NT2/D1 (cell line): ENCODE measurements around the gene TSFM.

Source experiments
- DNase-seq: peaks from one replicate; pipeline ENCODE4 v3.0.0-alpha.2; 2011; ENCODE audit warnings: low read depth, low spot score
- H3K27me3 ChIP-seq: 2 replicates; pipeline ENCODE4 v1.6.0; 2011; ENCODE audit warnings: mild to moderate bottlenecking; ENCODE audit not compliant: insufficient read length, insufficient read depth
- H3K36me3 ChIP-seq: 2 replicates; pipeline ENCODE4 v1.6.1; 2011; ENCODE audit warnings: mild to moderate bottlenecking, low read length, mixed read lengths; ENCODE audit not compliant: insufficient read depth, insufficient read length
- H3K4me1 ChIP-seq: 2 replicates; pipeline ENCODE4 v1.5.1; 2011; ENCODE audit not compliant: insufficient read depth, insufficient read length
- H3K4me3 ChIP-seq: 2 replicates; pipeline ENCODE4 v1.5.1; 2011; ENCODE audit warnings: low read depth; ENCODE audit not compliant: insufficient read length
- H3K9ac ChIP-seq: 2 replicates; pipeline ENCODE4 v1.6.0; 2011; ENCODE audit warnings: low read depth; ENCODE audit not compliant: insufficient read length
- H3K9me3 ChIP-seq: 2 replicates; pipeline ENCODE4 v1.5.1; 2011; ENCODE audit warnings: mild to moderate bottlenecking, low read length; ENCODE audit not compliant: insufficient read depth
- SUZ12 ChIP-seq: IDR thresholded peaks from 2 replicates; pipeline ENCODE4 v1.6.1; 2011; ENCODE audit not compliant: insufficient read length, insufficient read depth; ENCODE audit errors: extremely low read depth
- YY1 ChIP-seq: IDR thresholded peaks from 2 replicates; pipeline ENCODE4 v1.6.1; 2011; ENCODE audit not compliant: insufficient read length, insufficient read depth
- ZNF274 ChIP-seq: IDR thresholded peaks from 2 replicates; pipeline ENCODE4 v1.6.1; 2011; ENCODE audit warnings: mild to moderate bottlenecking, low read depth, low read length

The TSFM gene

GRCh38 chr12:57760347-57760982, 22.1 kb upstream of the TSFM start:
- H3K4me1 ChIP-seq: peaks cover 5% of the 10 kb centered on the region
- no peak for TF ChIP-seq YY1
- TF ChIP-seq ZNF274: no peak
- H3K9me3 ChIP-seq: no peaks in the 10 kb centered on the region; the same call in 1 of the 2 replicates
- peaks cover 64% of the 10 kb centered on the region for H3K27me3 ChIP-seq
- no peak overlapping the region for H3K9ac ChIP-seq
- no peak for DNase-seq
- H3K36me3 ChIP-seq: peaks cover 7% of the 10 kb centered on the region
- no peak overlapping the region for H3K4me3 ChIP-seq

- peaks cover 64% of the 10 kb centered on the region for H3K27me3 ChIP-seq
- H3K9me3 ChIP-seq: no peaks in the 10 kb centered on the region; the same call in 1 of the 2 replicates
- H3K36me3 ChIP-seq: peaks cover 7% of the 10 kb centered on the region
- no peak overlapping the region for H3K9ac ChIP-seq
- no peak overlapping the region for H3K4me3 ChIP-seq
- peaks cover 12% of the 10 kb centered on the region for H3K4me1 ChIP-seq
- TF ChIP-seq SUZ12: no peak
- TF ChIP-seq ZNF274: no peak
- no peak for TF ChIP-seq YY1
- DNase-seq: no peak
These were observed 21.1 kb upstream of the TSFM start for GRCh38 chr12:57761391-57761998.

- H3K9me3 ChIP-seq: no peaks in the 10 kb centered on the region; the same call in 1 of the 2 replicates
- no peak for TF ChIP-seq YY1
- no peak for TF ChIP-seq SUZ12
- no peak for TF ChIP-seq ZNF274
- H3K36me3 ChIP-seq: peaks cover 9% of the 10 kb centered on the region
- peaks cover 15% of the 10 kb centered on the region for H3K4me1 ChIP-seq
- no peak overlapping the region for H3K4me3 ChIP-seq
- no peak overlapping the region for H3K9ac ChIP-seq
- no peak for DNase-seq
- peaks cover 59% of the 10 kb centered on the region for H3K27me3 ChIP-seq
These were observed 20.1 kb upstream of the TSFM start for GRCh38 chr12:57762463-57762862.

DNA sequence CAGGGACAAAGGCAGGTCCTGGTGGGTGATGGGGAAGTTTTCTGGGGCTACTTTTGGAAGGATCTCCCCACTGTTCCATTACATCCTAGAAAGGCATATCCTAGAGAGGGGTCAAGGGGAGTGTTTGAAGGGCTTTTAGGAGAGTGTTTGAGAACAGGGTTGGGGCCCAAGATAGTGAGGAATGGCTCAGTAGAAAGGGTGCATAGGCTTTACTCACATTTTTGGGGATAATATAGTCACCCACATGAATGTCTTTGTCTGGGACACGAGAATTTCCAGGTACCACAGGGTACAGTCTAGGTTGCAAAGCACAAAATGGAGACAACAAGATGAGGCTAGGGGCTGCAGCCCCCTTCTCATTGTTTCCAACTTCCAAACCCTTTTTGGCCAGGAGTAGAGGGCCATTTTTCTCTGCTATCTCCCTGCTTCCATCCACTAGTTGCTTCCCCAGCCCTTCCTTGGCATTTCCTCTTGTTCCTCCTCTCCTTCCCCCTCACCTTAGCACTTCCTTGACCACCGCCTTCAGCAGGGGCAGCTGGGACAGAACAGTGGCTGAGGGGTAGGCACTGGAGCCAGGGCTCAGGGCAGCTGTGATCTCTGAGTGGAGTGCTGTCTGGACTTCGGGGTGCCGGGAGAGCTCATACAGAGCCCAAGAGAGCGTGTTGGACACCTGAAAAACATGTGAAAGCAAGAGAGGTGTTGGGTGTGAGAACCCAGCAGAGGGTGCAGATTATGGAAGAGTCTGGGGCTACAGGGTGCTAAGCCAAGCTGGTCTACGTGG, 18.5 kb upstream of the TSFM start:
- no peak overlapping the region for H3K9ac ChIP-seq
- H3K27me3 ChIP-seq: peaks cover 43% of the 10 kb centered on the region
- no peak overlapping the region for H3K4me3 ChIP-seq
- peaks cover 15% of the 10 kb centered on the region for H3K4me1 ChIP-seq
- DNase-seq: no peak
- TF ChIP-seq YY1 (no peak), SUZ12 (no peak), ZNF274 (no peak)
- H3K9me3 ChIP-seq: no peaks in the 10 kb centered on the region; the same call in 1 of the 2 replicates
- peaks cover 25% of the 10 kb centered on the region for H3K36me3 ChIP-seq

- Histone ChIP-seq H3K9ac (peak overlapping the region; percentile 57), H3K36me3 (peaks cover 31% of the 10 kb centered on the region), H3K4me3 (peak overlapping the region; percentile 16), H3K9me3 (no peaks in the 10 kb centered on the region; the same call in 1 of the 2 replicates), H3K4me1 (peaks cover 15% of the 10 kb centered on the region), H3K27me3 (peaks cover 42% of the 10 kb centered on the region)
- no peak for TF ChIP-seq ZNF274
- TF ChIP-seq YY1: no peak
- no peak for TF ChIP-seq SUZ12
- no peak for DNase-seq
These were observed 18.0 kb upstream of the TSFM start for GRCh38 chr12:57764662-57765002.

DNA sequence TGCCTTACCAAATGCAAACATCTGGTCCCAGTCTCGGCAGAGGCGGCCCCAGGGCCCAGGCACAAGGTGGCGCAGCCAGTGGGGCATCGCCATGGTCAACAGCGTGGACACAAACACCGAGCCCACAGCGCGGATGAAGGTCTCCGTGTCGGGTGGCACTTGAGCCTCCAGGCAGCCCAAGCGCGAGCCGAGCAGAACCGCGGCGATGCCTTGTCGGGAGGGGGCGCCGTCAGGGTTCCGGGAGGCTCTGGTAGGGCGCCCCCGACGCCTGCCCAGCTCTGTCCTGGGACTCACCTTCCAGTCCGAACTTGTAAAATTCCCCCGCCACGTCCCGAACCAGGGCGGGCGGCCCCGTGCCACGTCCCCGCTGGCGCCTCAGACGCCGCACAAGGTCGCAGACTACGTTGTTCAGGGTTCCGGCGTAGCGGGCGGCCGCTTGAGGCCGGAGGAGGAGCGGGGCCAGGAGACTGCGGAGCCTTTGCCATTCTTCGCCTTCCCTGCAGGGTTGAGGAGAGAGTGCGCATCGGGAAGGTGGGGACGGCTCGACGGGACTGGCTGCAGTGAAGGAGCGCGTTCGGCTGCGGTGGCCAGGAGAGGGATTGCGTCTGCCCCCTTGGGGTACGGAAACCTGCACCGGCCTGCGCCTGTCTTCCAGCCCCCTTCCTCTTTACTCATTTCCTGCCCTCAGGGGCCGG, 17.4 kb upstream of the TSFM start:
- no peak for TF ChIP-seq YY1
- TF ChIP-seq SUZ12: peak; percentile 14
- Histone ChIP-seq H3K4me3 (peak overlapping the region; percentile 16), H3K4me1 (peaks cover 15% of the 10 kb centered on the region), H3K36me3 (peaks cover 36% of the 10 kb centered on the region), H3K9me3 (no peaks in the 10 kb centered on the region; the same call in 1 of the 2 replicates), H3K9ac (peak overlapping the region; percentile 57), H3K27me3 (peaks cover 42% of the 10 kb centered on the region)
- no peak for DNase-seq
